Measurements from ENCODE around the gene DNMT3A.

DNMT3A gene

DNA sequence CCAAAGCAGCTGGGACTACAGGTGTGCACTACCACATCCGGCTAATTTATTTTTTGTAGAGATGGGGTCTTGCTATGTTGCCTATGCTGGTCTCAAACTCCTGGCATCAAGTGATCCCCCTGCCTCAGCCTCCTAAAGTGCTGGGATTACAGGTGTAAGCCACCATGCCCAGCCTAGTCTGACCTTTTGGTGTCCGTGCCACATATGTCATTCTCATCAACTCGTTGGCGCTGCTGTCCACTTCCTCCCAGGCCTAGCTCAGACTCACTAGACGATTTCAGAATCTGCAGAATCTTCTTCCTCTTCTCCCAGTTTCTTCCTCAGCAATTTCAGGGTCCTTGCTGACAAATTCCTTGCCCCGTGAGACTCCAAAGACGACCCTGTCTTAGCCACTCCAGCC lies 39.8 kb upstream of the DNMT3A start:
- no peak for DNase-seq (ENCODE audit: extremely low read depth, low read depth)
- TF ChIP-seq, protein P1, sequence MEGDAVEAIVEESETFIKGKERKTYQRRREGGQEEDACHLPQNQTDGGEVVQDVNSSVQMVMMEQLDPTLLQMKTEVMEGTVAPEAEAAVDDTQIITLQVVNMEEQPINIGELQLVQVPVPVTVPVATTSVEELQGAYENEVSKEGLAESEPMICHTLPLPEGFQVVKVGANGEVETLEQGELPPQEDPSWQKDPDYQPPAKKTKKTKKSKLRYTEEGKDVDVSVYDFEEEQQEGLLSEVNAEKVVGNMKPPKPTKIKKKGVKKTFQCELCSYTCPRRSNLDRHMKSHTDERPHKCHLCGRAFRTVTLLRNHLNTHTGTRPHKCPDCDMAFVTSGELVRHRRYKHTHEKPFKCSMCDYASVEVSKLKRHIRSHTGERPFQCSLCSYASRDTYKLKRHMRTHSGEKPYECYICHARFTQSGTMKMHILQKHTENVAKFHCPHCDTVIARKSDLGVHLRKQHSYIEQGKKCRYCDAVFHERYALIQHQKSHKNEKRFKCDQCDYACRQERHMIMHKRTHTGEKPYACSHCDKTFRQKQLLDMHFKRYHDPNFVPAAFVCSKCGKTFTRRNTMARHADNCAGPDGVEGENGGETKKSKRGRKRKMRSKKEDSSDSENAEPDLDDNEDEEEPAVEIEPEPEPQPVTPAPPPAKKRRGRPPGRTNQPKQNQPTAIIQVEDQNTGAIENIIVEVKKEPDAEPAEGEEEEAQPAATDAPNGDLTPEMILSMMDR (IDR thresholded peaks at IDR 0.05; ENCODE audit: low read depth, low read length): no peak

DNA sequence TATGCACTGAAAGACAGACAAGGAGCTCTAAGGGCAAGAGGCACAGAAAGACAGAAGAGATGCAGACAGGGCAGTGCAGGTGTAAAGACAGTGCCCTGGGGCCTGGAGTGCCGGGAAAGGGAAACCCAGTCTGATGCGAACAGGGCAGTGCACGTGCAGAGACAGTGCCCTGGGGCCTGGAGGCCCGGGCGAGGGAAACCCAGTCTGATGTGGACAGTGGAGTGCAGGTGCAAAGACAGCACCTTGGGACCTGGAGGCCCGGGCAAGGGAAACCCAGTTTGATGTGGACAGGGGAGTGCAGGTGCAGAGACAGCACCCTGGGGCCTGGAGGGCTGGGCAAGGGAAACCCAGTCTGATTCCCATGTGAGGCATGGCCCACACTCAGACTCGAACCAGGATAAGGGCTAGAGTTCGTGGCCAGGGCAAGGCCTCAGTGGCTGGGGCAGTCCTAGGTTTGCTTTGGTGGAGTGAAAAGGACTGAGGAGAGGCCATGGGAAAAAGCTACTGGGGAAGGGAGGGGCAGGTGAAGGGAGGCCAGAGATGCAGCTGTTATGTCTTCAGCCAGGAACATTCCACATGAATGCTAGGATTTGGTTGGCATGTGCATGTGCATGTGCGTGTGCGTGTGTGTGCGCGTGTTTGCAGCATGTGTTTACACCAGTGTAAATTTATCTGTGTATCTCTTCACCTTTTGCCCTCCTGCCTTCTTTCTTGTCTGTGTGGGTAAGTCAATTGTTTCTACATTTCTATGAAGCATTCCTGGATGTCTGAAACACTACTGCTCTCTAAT lies 39.1 kb upstream of the DNMT3A start:
- TF ChIP-seq, protein P1 (IDR thresholded peaks at IDR 0.05; ENCODE audit: low read depth, low read length): no peak
- no peak for DNase-seq (ENCODE audit: extremely low read depth, low read depth)

DNA sequence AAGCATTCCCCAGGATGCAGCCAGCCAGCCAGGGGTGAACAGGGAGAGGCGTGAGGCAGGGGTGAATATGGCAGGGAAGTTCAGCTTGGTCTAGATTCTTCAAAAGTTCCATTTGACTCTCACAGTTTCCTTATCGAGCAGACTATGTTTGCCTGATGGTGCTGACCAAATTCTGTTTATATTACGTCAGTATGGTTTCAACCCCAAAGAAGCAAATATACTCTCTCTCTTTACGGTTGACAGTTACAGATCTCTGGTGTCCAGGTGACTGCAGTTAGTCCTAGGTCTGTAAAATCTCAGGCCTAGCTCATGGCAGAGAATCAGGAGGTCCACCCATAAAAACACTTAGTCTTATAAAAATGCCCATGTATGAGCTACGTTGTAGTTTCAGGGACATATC lies 38.3 kb upstream of the DNMT3A start:
- no peak for DNase-seq (ENCODE audit: extremely low read depth, low read depth)

DNA sequence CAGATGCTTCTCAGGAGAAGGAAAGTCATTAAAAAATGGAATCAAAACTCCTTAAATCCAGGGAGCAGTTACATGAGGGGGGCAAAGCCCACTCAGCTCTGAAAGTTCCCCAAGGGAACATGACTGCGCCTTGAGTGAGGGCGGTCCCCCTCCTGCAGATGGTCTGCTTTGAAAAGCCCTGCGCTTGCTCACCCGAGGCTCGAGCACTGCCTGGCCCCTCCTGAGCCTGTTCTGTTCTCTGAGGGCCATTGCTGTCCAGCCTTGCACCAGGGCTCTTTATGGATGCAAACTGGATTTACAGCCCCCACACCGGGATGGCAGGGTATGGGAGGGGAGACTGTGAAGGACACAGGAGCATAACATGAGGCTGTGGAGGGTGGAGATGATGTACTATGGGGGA lies 37.8 kb upstream of the DNMT3A start:
- TF ChIP-seq, protein P1 (IDR thresholded peaks at IDR 0.05; ENCODE audit: low read depth, low read length): no peak
- DNase-seq (ENCODE audit: extremely low read depth, low read depth): no peak

More for the DNA sequence above, 38.3 kb upstream of the DNMT3A start:
- TF ChIP-seq, protein P1 (IDR thresholded peaks at IDR 0.05; ENCODE audit: low read depth, low read length): no peak

DNA sequence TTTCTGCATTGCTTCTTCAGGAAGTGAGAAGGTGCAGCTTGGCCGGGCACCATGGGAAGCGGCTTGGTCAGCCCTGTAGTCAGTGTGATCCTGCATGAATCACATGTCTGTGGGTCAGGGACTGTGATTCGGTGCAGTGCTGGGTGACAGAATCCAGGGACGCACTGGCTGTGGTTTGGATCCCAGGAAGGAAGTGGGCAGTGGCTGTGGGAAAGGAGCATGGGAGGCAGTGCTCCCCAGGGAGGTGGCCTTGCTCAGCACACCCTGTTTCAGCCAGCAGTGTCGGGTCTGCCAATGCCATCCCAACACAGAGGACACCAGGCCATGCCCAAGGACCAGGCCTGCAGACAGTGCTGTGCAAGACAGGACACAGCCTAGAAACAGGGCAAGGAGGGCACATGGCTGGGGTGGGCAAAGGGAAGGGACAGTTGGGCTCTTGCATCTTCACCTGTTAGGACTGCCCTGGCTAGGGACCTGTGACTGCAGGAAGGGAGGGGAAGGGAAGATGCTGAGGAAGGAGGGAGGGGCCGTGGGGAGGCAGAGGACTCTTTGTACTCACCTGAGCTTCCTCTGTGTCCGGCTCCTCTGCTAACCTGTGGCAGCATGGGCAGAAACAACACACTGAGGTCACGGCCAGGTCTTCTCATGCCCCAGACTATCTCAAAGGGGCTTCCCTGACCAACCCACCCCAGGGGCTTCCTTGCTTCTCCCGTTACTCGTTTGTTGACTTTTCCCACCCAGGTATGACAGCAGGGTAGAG lies 37.2 kb upstream of the DNMT3A start:
- DNase-seq (ENCODE audit: extremely low read depth, low read depth): no peak
- TF ChIP-seq, protein P1 (IDR thresholded peaks at IDR 0.05; ENCODE audit: low read depth, low read length): no peak

DNA sequence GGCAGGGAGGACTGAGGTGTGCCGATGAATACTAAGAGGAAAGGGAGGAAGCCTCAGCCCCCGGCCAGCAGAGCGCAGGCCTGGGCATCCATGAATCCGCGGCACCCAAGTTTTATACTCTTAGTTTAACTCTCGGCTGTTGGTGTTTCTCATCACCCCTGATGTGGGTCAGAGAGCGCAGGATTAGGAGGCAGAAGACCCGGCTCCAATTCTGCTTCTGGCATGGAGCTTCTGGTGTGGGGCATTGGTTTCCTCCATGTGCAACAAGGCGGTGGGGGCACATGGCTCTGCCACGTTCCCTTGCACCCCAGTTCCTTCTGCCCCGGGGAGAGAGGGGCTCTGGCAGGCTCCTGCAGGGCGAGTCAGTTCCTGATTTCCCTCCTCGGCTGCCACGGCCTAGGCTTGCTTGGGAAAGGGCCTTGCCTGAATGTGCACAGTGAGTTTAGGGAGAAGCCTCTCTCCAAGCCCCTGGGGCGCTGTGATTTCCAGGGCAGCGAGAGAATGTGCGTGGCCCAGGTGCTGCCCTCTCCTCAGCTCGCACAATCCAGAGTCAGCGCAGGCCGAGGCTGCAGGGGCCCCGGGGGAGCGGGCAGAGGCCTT lies 36.2 kb upstream of the DNMT3A start:
- no peak for DNase-seq (ENCODE audit: extremely low read depth, low read depth)
- TF ChIP-seq, protein P1 (IDR thresholded peaks at IDR 0.05; ENCODE audit: low read depth, low read length): no peak

Measured in AG09319 (cell line).